SK-N-SH (cell line): ENCODE results near the gene IWS1. TPM values are rescaled to one million over a fixed set of nuclear protein-coding genes. Genes with fewer than 3 reads are reported as not detected.

Experiments used
- CTCF ChIA-PET: fragments of 300-600, 350-600 bp; formaldehyde crosslinking; extraction: SDS; loops from one replicate; lab custom pipeline; 2021; lab: Yijun Ruan, JAX
- POLR2A ChIA-PET: fragments of 350-600 bp; sonication (Branson Sonifier 250); formaldehyde crosslinking; extraction: SDS; loops from one replicate; lab custom pipeline; 2020; ENCODE audit warnings: antibody characterized with exemption, inconsistent platforms; lab: Yijun Ruan, JAX
- DNase-seq: peaks from one replicate; pipeline ENCODE4 v3.0.0; 2012
- H2AFZ ChIP-seq: fragments of 200-600 bp; sonication (generic); 2 replicates; pipeline ENCODE4 v1.8.1; 2016; ENCODE audit warnings: antibody characterized with exemption, mild to moderate bottlenecking, low read depth
- H3F3A ChIP-seq: fragments of 200-600 bp; sonication (generic); replicated peaks from 2 replicates; pipeline ENCODE3; 2016; ENCODE audit warnings: antibody characterized with exemption, mild to moderate bottlenecking; ENCODE audit not compliant: insufficient read depth
- H3K27ac ChIP-seq, 2 experiments: fragments of 200-500 bp in 1 of 2; fragments of 200-600 bp in 1 of 2; sonication (Bioruptor generic) in 1 of 2; sonication (generic), shearing (Covaris generic) in 1 of 2; 2 replicates each; pipeline versions ENCODE4 v1.5.1 to v1.6.1; 2014 to 2016; ENCODE audit warnings: low read depth in 2 of 2, inconsistent platforms in 1 of 2, low read length in 1 of 2, mild to moderate bottlenecking in 1 of 2, mixed read lengths in 1 of 2
- H3K27me3 ChIP-seq: fragments of 200-600 bp; sonication (generic), shearing (Covaris generic); 2 replicates; pipeline ENCODE4 v1.6.1; 2016; ENCODE audit warnings: mixed run types; ENCODE audit not compliant: insufficient read depth
- H3K36me3 ChIP-seq, 2 experiments: fragments of 200-500 bp in 1 of 2; fragments of 200-600 bp in 1 of 2; sonication (Bioruptor generic) in 1 of 2; sonication (generic) in 1 of 2; replicated peaks in 1 of 2; 2 replicates each; pipeline versions ENCODE3 to v1.5.1; 2014 to 2016; ENCODE audit warnings: low read length in 1 of 2, mild to moderate bottlenecking in 1 of 2; ENCODE audit not compliant: insufficient read depth in 2 of 2, control insufficient read depth in 1 of 2
- H3K4me1 ChIP-seq, 2 experiments: fragments of 200-500 bp in 1 of 2; fragments of 200-600 bp in 1 of 2; sonication (Bioruptor generic) in 1 of 2; sonication (generic), shearing (Covaris generic) in 1 of 2; 2 replicates each; pipeline versions ENCODE4 v1.5.1 to v1.6.1; 2014 to 2016; ENCODE audit warnings: low read depth in 1 of 2, low read length in 1 of 2, mixed run types in 1 of 2; ENCODE audit not compliant: insufficient read depth in 2 of 2, control insufficient read depth in 1 of 2
- H3K4me2 ChIP-seq: fragments of 200-600 bp; sonication (generic), shearing (Covaris generic); 2 replicates; pipeline ENCODE4 v1.6.1; 2017; ENCODE audit warnings: mixed run types
- H3K4me3 ChIP-seq, 2 experiments: fragments of 200-500 bp in 1 of 2; fragments of 200-600 bp in 1 of 2; sonication (Bioruptor generic) in 1 of 2; sonication (generic), shearing (Covaris generic) in 1 of 2; 2 replicates each; pipeline versions ENCODE4 v1.5.1 to v1.8.1; 2014 to 2016; ENCODE audit warnings: low read depth in 2 of 2, inconsistent platforms in 1 of 2, low read length in 1 of 2, mild to moderate bottlenecking in 1 of 2, mixed read lengths in 1 of 2, moderate library complexity in 1 of 2
- H3K79me2 ChIP-seq: fragments of 200-600 bp; sonication (generic); 2 replicates; pipeline ENCODE4 v1.8.1; 2017; ENCODE audit warnings: mild to moderate bottlenecking; ENCODE audit not compliant: insufficient read depth
- H3K9ac ChIP-seq: fragments of 200-600 bp; sonication (generic); 2 replicates; pipeline ENCODE4 v1.6.1; 2017; ENCODE audit warnings: mixed run types
- H3K9me2 ChIP-seq: fragments of 200-600 bp; sonication (generic); 2 replicates; pipeline ENCODE4 v1.6.1; 2017; ENCODE audit warnings: mixed run types
- H3K9me3 ChIP-seq: fragments of 200-600 bp; sonication (generic); 2 replicates; pipeline ENCODE4 v1.6.1; 2017; ENCODE audit warnings: mixed run types, mild to moderate bottlenecking, moderate library complexity
- H4K20me1 ChIP-seq: fragments of 200-600 bp; sonication (generic); 2 replicates; pipeline ENCODE4 v1.6.1; 2017; ENCODE audit warnings: mild to moderate bottlenecking, mixed run types; ENCODE audit not compliant: insufficient read depth
- EP300 ChIP-seq, 2 experiments: IDR thresholded peaks; 2 replicates each; pipeline versions ENCODE4 v1.4.0 to v1.6.1; 2012; ENCODE audit warnings: borderline replicate concordance in 1 of 2, low read depth in 1 of 2, low read length in 1 of 2
- FOSL2 ChIP-seq: IDR thresholded peaks from 2 replicates; pipeline ENCODE4 v1.4.0; 2012; ENCODE audit warnings: low read depth, mild to moderate bottlenecking, moderate library complexity, borderline replicate concordance
- FOXJ3 ChIP-seq: sonication (generic); formaldehyde crosslinking; IDR thresholded peaks from 2 replicates; pipeline ENCODE4 v1.5.1; 2020; ENCODE audit warnings: mild to moderate bottlenecking, missing genetic modification reagents
- FOXM1 ChIP-seq: IDR thresholded peaks from 2 replicates; pipeline ENCODE4 v1.4.0; 2012; ENCODE audit warnings: low read depth, mild to moderate bottlenecking
- GATA2 ChIP-seq: sonication (generic); formaldehyde crosslinking; IDR thresholded peaks from 2 replicates; pipeline ENCODE4 v1.5.0; 2020; ENCODE audit warnings: mild to moderate bottlenecking, missing genetic modification reagents
- MXI1 ChIP-seq: IDR thresholded peaks from 2 replicates; pipeline ENCODE4 v1.6.1; 2012; ENCODE audit warnings: mild to moderate bottlenecking, low read depth, low read length, improper control_type of control experiment
- NFIC ChIP-seq: IDR thresholded peaks from 2 replicates; pipeline ENCODE4 v1.4.0; 2012; ENCODE audit warnings: borderline replicate concordance
- RXRA ChIP-seq: IDR thresholded peaks from 2 replicates; pipeline ENCODE4 v1.4.0; 2012; ENCODE audit warnings: low read depth, mild to moderate bottlenecking, borderline replicate concordance
- TCF12 ChIP-seq: IDR thresholded peaks from 2 replicates; pipeline ENCODE4 v1.4.0; 2012
- TEAD4 ChIP-seq: IDR thresholded peaks from 2 replicates; pipeline ENCODE4 v1.4.0; 2012; ENCODE audit warnings: mild to moderate bottlenecking, borderline replicate concordance; ENCODE audit not compliant: insufficient read depth
- WGBS: methylation state at CpG from one replicate; pipeline ENCODE4 v1.1.6; 2017; ENCODE audit warnings: low lambda C conversion rate; 5-methylcytosine and 5-hydroxymethylcytosine counted together
- polyA plus RNA-seq, 3 experiments: library from polyadenylated mRNA; depleted of rRNA; stranded (reverse); fragments of >200 nt; gene quantifications; 2 replicates each; pipeline ENCODE4 v1.2.3, GENCODE V29; 2012
- TF ChIP-seq, protein P1 (sequence below): IDR thresholded peaks from 2 replicates; pipeline ENCODE4 v1.4.0; 2012; ENCODE audit warnings: low read depth, borderline replicate concordance
- TF ChIP-seq, protein P2 (sequence below): IDR thresholded peaks from 2 replicates; pipeline ENCODE4; 2012
- TF ChIP-seq, protein P3 (sequence below): fragments of 200-600 bp; sonication (generic); IDR thresholded peaks from 2 replicates; pipeline ENCODE4 v1.6.1; 2017; ENCODE audit warnings: antibody characterized with exemption, mild to moderate bottlenecking, moderate library complexity

The IWS1 gene
- polyA plus RNA-seq, 1 of the 3 experiments (the other 2 are of a cell fraction), result 24.6 TPM

DNA sequence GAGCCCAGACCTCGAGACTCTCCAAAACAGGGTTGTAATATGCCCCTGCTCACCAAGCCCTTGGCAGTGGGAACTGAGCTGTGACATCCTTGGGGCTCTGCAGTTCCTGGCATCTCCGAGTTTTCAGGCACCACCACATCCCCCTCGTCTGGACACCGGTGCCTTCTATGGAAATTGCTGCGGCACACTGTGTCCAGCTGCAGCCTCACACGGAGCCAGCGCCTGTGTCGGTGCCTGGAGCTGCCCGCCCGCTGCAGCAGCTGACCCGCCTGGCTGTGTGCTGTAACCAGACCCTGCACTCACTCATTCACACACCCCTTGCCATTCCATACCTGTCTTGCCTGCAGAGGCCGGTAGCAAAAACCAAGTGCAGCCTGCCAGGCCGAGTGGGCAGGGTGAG is 11.8 kb downstream of the IWS1 start:
- TF ChIP-seq TCF12 (no peak), NFIC (no peak), RXRA (no peak), GATA2 (CRISPR knock-in tag) (no peak), EP300 (IDR thresholded peaks at IDR 0.05; ENCODE audit: borderline replicate concordance in 1 of 2, low read depth in 1 of 2, low read length in 1 of 2) (no peak), FOXM1 (no peak), TEAD4 (no peak), FOXJ3 (CRISPR knock-in tag) (no peak)
- TF ChIP-seq, protein P1, sequence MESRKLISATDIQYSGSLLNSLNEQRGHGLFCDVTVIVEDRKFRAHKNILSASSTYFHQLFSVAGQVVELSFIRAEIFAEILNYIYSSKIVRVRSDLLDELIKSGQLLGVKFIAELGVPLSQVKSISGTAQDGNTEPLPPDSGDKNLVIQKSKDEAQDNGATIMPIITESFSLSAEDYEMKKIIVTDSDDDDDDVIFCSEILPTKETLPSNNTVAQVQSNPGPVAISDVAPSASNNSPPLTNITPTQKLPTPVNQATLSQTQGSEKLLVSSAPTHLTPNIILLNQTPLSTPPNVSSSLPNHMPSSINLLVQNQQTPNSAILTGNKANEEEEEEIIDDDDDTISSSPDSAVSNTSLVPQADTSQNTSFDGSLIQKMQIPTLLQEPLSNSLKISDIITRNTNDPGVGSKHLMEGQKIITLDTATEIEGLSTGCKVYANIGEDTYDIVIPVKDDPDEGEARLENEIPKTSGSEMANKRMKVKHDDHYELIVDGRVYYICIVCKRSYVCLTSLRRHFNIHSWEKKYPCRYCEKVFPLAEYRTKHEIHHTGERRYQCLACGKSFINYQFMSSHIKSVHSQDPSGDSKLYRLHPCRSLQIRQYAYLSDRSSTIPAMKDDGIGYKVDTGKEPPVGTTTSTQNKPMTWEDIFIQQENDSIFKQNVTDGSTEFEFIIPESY, result no peak
- TF ChIP-seq, protein P2, sequence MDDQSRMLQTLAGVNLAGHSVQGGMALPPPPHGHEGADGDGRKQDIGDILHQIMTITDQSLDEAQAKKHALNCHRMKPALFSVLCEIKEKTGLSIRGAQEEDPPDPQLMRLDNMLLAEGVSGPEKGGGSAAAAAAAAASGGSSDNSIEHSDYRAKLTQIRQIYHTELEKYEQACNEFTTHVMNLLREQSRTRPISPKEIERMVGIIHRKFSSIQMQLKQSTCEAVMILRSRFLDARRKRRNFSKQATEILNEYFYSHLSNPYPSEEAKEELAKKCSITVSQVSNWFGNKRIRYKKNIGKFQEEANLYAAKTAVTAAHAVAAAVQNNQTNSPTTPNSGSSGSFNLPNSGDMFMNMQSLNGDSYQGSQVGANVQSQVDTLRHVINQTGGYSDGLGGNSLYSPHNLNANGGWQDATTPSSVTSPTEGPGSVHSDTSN, result no peak
- TF ChIP-seq, all 33 proteins: peak for 0
- peaks cover 100% of the 10 kb centered on the region for H3K79me2 ChIP-seq
- H3K9me2 ChIP-seq, result no peaks in the 10 kb centered on the region
- H3K27me3 ChIP-seq, result no peaks in the 10 kb centered on the region
- H3K4me2 ChIP-seq, result no peak overlapping the region
- peaks cover 57% of the 10 kb centered on the region for H4K20me1 ChIP-seq
- WGBS, result 91% methylated on average over 4 of the region's 13 CpGs
- ChIA-PET POLR2A (interaction anchor here (1.3 kb wide), 1 partner anchor 12 kb away, joined by 5 read pairs; the partner anchor contains the start of gene IWS1), CTCF (no interaction called here)
- peaks cover 39 to 44% of the 10 kb centered on the region in 2 experiments for H3K36me3 ChIP-seq
- H2AFZ ChIP-seq, result no peak overlapping the region
- peaks cover 2 to 26% of the 10 kb centered on the region in 2 experiments; a peak in 2 of 4 replicates for H3K4me1 ChIP-seq
- no peak overlapping the region for H3K27ac ChIP-seq
- H3K4me3 ChIP-seq, result no peak overlapping the region
- H3K9me3 ChIP-seq, result no peaks in the 10 kb centered on the region
- no peak for DNase-seq
- H3F3A ChIP-seq, result peaks cover 27% of the 10 kb centered on the region
- H3K9ac ChIP-seq, result no peak overlapping the region

DNA sequence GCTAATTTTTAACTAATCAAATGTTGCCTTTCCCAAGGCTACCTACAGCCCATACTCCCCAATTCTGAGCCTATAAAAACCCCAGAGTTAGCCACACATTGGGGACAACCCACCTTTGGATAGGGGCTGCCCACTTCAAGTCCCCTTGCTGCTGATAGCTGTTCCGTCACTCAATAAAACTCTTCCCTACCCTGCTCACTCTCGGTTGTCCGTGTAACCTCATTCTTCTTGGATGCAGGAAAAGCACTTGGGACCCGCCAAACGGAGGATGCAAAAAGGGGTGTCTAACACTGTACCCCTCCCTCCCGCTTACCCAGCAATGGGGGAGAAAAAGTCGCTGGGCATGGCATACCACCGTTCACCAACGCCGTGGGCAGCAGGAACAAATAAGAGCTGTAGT is 12.2 kb downstream of the IWS1 start:
- POLR2A ChIA-PET, result interaction anchor here (1.3 kb wide), 1 partner anchor 12 kb away, joined by 5 read pairs; the partner anchor contains the start of gene IWS1
- peaks cover 61% of the 10 kb centered on the region for H4K20me1 ChIP-seq
- CTCF ChIA-PET, result interaction anchor here (1.5 kb wide), 1 partner anchor 12 kb away, joined by 3 read pairs; the partner anchor contains the start of gene IWS1

More for the DNA sequence above, 12.2 kb downstream of the IWS1 start:
- no peak for DNase-seq
- no peak overlapping the region for H3K9ac ChIP-seq
- peaks cover 100% of the 10 kb centered on the region for H3K79me2 ChIP-seq
- no peak overlapping the region for H2AFZ ChIP-seq
- no peak overlapping the region for H3K4me3 ChIP-seq
- no peaks in the 10 kb centered on the region for H3K9me2 ChIP-seq
- no peak overlapping the region for H3K27ac ChIP-seq
- peaks cover 31% of the 10 kb centered on the region for H3F3A ChIP-seq
- H3K9me3 ChIP-seq, result no peaks in the 10 kb centered on the region
- 85% methylated on average over 9 of the region's 10 CpGs for WGBS
- TF ChIP-seq, protein P3, sequence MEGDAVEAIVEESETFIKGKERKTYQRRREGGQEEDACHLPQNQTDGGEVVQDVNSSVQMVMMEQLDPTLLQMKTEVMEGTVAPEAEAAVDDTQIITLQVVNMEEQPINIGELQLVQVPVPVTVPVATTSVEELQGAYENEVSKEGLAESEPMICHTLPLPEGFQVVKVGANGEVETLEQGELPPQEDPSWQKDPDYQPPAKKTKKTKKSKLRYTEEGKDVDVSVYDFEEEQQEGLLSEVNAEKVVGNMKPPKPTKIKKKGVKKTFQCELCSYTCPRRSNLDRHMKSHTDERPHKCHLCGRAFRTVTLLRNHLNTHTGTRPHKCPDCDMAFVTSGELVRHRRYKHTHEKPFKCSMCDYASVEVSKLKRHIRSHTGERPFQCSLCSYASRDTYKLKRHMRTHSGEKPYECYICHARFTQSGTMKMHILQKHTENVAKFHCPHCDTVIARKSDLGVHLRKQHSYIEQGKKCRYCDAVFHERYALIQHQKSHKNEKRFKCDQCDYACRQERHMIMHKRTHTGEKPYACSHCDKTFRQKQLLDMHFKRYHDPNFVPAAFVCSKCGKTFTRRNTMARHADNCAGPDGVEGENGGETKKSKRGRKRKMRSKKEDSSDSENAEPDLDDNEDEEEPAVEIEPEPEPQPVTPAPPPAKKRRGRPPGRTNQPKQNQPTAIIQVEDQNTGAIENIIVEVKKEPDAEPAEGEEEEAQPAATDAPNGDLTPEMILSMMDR, result no peak
- TF ChIP-seq MXI1, result no peak
- TF ChIP-seq FOSL2, result no peak
- H3K27me3 ChIP-seq, result no peaks in the 10 kb centered on the region
- H3K4me2 ChIP-seq, result no peak overlapping the region
- H3K4me1 ChIP-seq, result peaks cover 2 to 30% of the 10 kb centered on the region in 2 experiments
- peaks cover 38 to 40% of the 10 kb centered on the region in 2 experiments for H3K36me3 ChIP-seq
